K562 (cell line): ENCODE data around the gene GAS1.

Experiments
- CHD2 ChIP-seq: IDR thresholded peaks from 2 replicates; pipeline ENCODE4 v1.6.1; 2011; ENCODE audit warnings: low read depth, low read length
- MAFK ChIP-seq: IDR thresholded peaks from 2 replicates; pipeline ENCODE4 v1.6.1; 2011; ENCODE audit warnings: low read length, improper control_type of control experiment
- NELFE ChIP-seq: IDR thresholded peaks from 2 replicates; pipeline ENCODE4 v1.6.1; 2011; ENCODE audit warnings: mild to moderate bottlenecking; ENCODE audit not compliant: insufficient read depth, insufficient read length
- RAD51 ChIP-seq: fragments of 450-650 bp; IDR thresholded peaks from 2 replicates; pipeline ENCODE4 v1.7.1; 2016; ENCODE audit warnings: low read depth, mild to moderate bottlenecking, borderline replicate concordance
- TF ChIP-seq, protein P1 (sequence below), 3 experiments: IDR thresholded peaks in 2 of 3; conservative IDR thresholded peaks in 1 of 3; 2 replicates each; pipeline ENCODE4 v1.5.1; 2011 to 2012; ENCODE audit warnings: low read length in 3 of 3, mild to moderate bottlenecking in 3 of 3, control low read depth in 2 of 3, improper control_type of control experiment in 1 of 3, inconsistent platforms in 1 of 3, low read depth in 1 of 3, mixed read lengths in 1 of 3, moderate library complexity in 1 of 3; ENCODE audit not compliant: insufficient read depth in 2 of 3
- TF ChIP-seq, protein P2 (sequence below): sonication (generic); formaldehyde crosslinking; IDR thresholded peaks from 2 replicates; pipeline ENCODE4 v1.5.0; 2020; ENCODE audit warnings: missing genetic modification reagents

- TF ChIP-seq MAFK, result no peak
- no peak for TF ChIP-seq RAD51
- no peak for TF ChIP-seq NELFE
- TF ChIP-seq, protein P1, sequence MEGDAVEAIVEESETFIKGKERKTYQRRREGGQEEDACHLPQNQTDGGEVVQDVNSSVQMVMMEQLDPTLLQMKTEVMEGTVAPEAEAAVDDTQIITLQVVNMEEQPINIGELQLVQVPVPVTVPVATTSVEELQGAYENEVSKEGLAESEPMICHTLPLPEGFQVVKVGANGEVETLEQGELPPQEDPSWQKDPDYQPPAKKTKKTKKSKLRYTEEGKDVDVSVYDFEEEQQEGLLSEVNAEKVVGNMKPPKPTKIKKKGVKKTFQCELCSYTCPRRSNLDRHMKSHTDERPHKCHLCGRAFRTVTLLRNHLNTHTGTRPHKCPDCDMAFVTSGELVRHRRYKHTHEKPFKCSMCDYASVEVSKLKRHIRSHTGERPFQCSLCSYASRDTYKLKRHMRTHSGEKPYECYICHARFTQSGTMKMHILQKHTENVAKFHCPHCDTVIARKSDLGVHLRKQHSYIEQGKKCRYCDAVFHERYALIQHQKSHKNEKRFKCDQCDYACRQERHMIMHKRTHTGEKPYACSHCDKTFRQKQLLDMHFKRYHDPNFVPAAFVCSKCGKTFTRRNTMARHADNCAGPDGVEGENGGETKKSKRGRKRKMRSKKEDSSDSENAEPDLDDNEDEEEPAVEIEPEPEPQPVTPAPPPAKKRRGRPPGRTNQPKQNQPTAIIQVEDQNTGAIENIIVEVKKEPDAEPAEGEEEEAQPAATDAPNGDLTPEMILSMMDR (IDR thresholded peaks at IDR 0.05 in 2 of 3, conservative IDR thresholded peaks at IDR 0.05 in 1 of 3; ENCODE audit: insufficient read depth in 2 of 3, low read depth in 1 of 3, low read length in 3 of 3), result no peak
- TF ChIP-seq, protein P2, sequence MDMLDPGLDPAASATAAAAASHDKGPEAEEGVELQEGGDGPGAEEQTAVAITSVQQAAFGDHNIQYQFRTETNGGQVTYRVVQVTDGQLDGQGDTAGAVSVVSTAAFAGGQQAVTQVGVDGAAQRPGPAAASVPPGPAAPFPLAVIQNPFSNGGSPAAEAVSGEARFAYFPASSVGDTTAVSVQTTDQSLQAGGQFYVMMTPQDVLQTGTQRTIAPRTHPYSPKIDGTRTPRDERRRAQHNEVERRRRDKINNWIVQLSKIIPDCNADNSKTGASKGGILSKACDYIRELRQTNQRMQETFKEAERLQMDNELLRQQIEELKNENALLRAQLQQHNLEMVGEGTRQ (CRISPR knock-in tag), result no peak
- no peak for TF ChIP-seq CHD2
These were observed 31.1 kb upstream of the GAS1 start for GRCh38 chr9:86978413-86978812.
